HG03354 (cell line): Measurements from ENCODE around the gene TSPAN9.

ENCODE experiments used
- ATAC-seq: cut with Tn5 transposase; IDR thresholded peaks from one replicate; pipeline ENCODE4 v1.9.1; 2021; ENCODE audit warnings: mild to moderate bottlenecking; ENCODE audit not compliant: unreplicated experiment, poor library complexity, severe bottlenecking

Gene TSPAN9

DNA sequence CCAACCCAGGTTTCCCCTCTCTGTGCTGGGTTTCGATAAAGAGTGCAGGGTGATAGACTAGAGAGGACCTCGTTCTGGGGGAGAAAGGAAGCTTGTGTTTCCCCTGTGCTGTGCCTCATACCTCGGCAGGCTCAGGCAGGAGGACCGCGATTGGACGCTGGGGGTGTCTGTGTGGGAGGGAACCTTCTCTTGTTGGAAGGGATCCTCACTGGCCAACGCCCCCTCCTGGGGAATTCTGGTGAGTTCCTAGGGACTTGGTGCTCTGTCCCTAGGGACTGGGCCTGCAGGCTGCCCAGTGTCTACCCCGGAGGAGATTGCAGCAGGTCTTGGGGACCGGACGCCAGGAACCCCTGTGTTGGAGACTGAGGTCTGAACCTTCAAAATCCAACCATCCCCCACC, 256.4 kb downstream of the TSPAN9 start:
- ATAC-seq: no peak

DNA sequence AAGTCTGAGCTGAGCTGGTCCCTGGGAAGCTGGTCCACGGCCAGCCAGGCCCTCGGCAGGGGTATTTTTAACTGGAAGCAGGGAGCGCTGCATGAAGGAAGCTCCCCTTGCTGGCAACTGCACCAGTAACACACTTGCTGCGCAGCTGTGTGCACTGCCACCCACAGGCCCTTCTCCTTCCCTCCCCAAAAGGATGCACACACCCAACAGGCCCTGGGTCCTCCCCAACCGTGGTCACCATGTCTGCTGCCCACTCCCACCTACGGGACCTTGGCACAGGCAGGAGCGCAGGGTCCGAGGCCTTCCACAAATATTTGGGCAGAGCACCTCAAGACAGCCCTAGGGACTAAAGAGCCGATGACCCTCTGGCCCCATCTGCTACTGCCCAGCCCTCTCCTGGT, 256.8 kb downstream of the TSPAN9 start:
- no peak for ATAC-seq

DNA sequence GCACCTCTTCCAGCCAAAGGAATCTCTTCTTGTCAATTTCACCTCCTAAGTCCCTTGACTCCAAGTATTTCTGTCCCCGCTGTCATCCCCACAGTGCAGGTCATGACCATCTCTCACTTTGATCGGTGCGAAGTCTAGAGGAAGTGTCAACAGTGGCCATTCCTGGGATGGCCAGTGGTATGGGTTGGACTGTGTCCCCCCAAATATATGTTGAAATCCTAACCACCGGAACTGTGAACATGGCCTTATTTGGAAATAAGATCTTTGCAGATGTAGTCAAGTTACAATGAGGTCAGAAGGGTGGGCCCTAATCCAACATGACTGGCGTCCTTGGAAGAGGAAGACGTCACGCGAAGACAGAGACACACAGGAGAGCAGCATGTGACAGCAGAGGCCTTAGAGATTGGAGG, 257.9 kb downstream of the TSPAN9 start:
- no peak for ATAC-seq
